ENCODE measurements around the gene POLR3GL. TPM values are rescaled to one million over a fixed set of nuclear protein-coding genes. Genes with fewer than 3 reads are reported as not detected.

Gene POLR3GL
- total RNA-seq, 1 experiment from 2014 or later, result 7.9 TPM

DNA sequence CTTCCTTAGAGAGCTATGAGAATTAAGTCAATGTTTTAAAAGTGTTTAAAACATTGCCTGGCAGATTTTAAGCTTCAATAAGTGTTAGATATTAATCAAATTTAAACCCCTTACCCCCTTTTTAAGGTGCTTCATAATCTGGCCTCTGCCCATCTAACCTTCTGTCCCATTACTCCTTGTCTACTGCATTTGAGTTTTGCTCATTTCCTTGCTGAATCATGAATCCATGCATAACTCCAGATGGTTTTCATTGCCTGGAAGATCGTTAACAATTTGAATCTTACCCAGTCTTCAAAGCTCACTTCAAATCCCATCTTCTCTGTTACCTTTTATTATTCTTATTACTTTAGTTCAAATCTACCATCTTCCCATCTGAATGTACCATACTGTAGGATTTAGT lies 52.4 kb downstream of the POLR3GL start:
- no peak overlapping the region for H4K8ac ChIP-seq (replicated peaks; ENCODE audit: insufficient read length, low read depth, low read length)
- no peaks in the 10 kb centered on the region for H4K20me1 ChIP-seq (ENCODE audit: control insufficient read depth, insufficient read depth, insufficient read length)
- H3K4me3 Mint-ChIP-seq, result no peak overlapping the region
- no peak overlapping the region for H3K18ac ChIP-seq (ENCODE audit: insufficient read length, low read depth, low read length)
- no peaks in the 10 kb centered on the region for H3K9me3 Mint-ChIP-seq
- no peak overlapping the region for H3K27ac ChIP-seq (ENCODE audit: insufficient read length, low read depth, low read length)
- no peak overlapping the region for H4K91ac ChIP-seq (ENCODE audit: insufficient read length, low read depth, low read length)
- H2BK120ac ChIP-seq (ENCODE audit: low read depth, low read length, poor library complexity, severe bottlenecking), result no peak overlapping the region
- no peak overlapping the region for H4K5ac ChIP-seq (ENCODE audit: insufficient read length, low read depth, low read length)
- H3K27me3 ChIP-seq (ENCODE audit: insufficient read depth, low read length), result peaks cover 10% of the 10 kb centered on the region; the same call in 1 of the 2 replicates
- no peak overlapping the region for H2BK15ac ChIP-seq (ENCODE audit: low read depth, low read length)
- TF ChIP-seq, protein P1, sequence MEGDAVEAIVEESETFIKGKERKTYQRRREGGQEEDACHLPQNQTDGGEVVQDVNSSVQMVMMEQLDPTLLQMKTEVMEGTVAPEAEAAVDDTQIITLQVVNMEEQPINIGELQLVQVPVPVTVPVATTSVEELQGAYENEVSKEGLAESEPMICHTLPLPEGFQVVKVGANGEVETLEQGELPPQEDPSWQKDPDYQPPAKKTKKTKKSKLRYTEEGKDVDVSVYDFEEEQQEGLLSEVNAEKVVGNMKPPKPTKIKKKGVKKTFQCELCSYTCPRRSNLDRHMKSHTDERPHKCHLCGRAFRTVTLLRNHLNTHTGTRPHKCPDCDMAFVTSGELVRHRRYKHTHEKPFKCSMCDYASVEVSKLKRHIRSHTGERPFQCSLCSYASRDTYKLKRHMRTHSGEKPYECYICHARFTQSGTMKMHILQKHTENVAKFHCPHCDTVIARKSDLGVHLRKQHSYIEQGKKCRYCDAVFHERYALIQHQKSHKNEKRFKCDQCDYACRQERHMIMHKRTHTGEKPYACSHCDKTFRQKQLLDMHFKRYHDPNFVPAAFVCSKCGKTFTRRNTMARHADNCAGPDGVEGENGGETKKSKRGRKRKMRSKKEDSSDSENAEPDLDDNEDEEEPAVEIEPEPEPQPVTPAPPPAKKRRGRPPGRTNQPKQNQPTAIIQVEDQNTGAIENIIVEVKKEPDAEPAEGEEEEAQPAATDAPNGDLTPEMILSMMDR (conservative IDR thresholded peaks at IDR 0.05), result no peak
- H2BK20ac ChIP-seq (ENCODE audit: low read depth, low read length, poor library complexity, severe bottlenecking), result no peak overlapping the region
- H3K36me3 Mint-ChIP-seq (ENCODE audit: insufficient read depth in 1 of 3, low read depth in 3 of 3), result no peaks in the 10 kb centered on the region
- H3K23ac ChIP-seq (ENCODE audit: insufficient read length, low read depth, low read length), result no peak overlapping the region
- H3K56ac ChIP-seq (ENCODE audit: insufficient read length, low read depth, low read length), result no peak overlapping the region
- no peak overlapping the region for H3K4ac ChIP-seq (ENCODE audit: low read depth, low read length)
- no CpG with 5 or more reads among the region's 1 CpG for WGBS (ENCODE audit: extremely low coverage, insufficient read length, low lambda C conversion rate)
- no peak overlapping the region for H3K27ac Mint-ChIP-seq
- H3K14ac ChIP-seq (ENCODE audit: insufficient read depth, low read length), result no peak overlapping the region
- no peaks in the 10 kb centered on the region for H3K9me3 ChIP-seq (ENCODE audit: control insufficient read depth, low read depth, low read length)
- peaks cover 6% of the 10 kb centered on the region for H3K23me2 ChIP-seq (ENCODE audit: insufficient read length, low read depth, low read length, poor library complexity, severe bottlenecking)
- no peak overlapping the region for H2BK12ac ChIP-seq (ENCODE audit: insufficient read length, low read depth, low read length)
- H2AFZ ChIP-seq (ENCODE audit: low read length), result no peak overlapping the region
- H3K79me2 ChIP-seq (ENCODE audit: insufficient read depth, low read length), result no peaks in the 10 kb centered on the region
- no peaks in the 10 kb centered on the region for H3K79me1 ChIP-seq (ENCODE audit: insufficient read depth, low read depth, low read length, poor library complexity, severe bottlenecking)
- H3T11ph ChIP-seq (ENCODE audit: low read length), result no peak overlapping the region
- no peak overlapping the region for H2AK5ac ChIP-seq (ENCODE audit: insufficient read length, low read length)
- peaks cover 9% of the 10 kb centered on the region; the same call in 1 of the 2 replicates for H3K4me1 ChIP-seq (ENCODE audit: insufficient read depth, low read length)
- DNase-seq, result no peak
- no peak overlapping the region for H3K9ac ChIP-seq (ENCODE audit: extremely low read depth, insufficient read length, low read length)
- H3K4me2 ChIP-seq (ENCODE audit: insufficient read depth, insufficient read length, low read length), result no peak overlapping the region
- peaks cover 15 to 22% of the 10 kb centered on the region in 2 experiments for H3K4me1 Mint-ChIP-seq
- peaks cover 51% of the 10 kb centered on the region for H3K27me3 Mint-ChIP-seq (ENCODE audit: low read depth)
- no peak overlapping the region for H2BK5ac ChIP-seq (ENCODE audit: insufficient read length, low read length)

Data from H9 (cell line).